ENCODE data around the gene DGKI.

DNA sequence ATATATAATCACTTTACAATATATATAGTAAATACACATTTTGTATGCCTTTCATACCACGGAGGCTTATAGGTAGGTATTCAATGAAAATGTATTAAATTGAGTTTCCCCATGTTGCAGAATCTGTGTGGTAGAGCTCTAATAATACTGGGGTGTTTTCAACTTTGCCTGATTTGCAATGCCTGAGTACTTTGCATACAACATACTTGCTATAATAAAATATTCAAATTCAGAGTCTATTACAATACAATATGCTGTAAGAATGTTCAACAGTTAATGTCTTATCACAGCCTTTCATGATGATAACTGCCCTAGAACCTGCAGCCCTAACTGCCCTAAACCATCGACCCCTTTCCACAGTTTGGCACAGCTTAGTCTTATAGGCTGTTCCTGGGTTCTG, 114.6 kb downstream of the DGKI start:
- TF ChIP-seq, protein P1, sequence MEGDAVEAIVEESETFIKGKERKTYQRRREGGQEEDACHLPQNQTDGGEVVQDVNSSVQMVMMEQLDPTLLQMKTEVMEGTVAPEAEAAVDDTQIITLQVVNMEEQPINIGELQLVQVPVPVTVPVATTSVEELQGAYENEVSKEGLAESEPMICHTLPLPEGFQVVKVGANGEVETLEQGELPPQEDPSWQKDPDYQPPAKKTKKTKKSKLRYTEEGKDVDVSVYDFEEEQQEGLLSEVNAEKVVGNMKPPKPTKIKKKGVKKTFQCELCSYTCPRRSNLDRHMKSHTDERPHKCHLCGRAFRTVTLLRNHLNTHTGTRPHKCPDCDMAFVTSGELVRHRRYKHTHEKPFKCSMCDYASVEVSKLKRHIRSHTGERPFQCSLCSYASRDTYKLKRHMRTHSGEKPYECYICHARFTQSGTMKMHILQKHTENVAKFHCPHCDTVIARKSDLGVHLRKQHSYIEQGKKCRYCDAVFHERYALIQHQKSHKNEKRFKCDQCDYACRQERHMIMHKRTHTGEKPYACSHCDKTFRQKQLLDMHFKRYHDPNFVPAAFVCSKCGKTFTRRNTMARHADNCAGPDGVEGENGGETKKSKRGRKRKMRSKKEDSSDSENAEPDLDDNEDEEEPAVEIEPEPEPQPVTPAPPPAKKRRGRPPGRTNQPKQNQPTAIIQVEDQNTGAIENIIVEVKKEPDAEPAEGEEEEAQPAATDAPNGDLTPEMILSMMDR (IDR thresholded peaks at IDR 0.05): no peak
- no peak for TF ChIP-seq POLR2A (IDR thresholded peaks at IDR 0.05)
